Progenitor cell of endocrine pancreas (in vitro differentiated cells): ENCODE data around the gene HLCS. TPM values are rescaled to one million over a fixed set of nuclear protein-coding genes. Genes with fewer than 3 reads are reported as not detected.

Source experiments
- DNase-seq: peaks from one replicate; pipeline ENCODE4 v3.0.0; 2021; ENCODE audit warnings: low spot score; ENCODE audit not compliant: unreplicated experiment
- H3K27ac Mint-ChIP-seq: 2 replicates; pipeline ENCODE4 v1.8.0; 2021; ENCODE audit warnings: mild to moderate bottlenecking, moderate library complexity, mixed read lengths
- H3K27me3 Mint-ChIP-seq: 2 replicates; pipeline ENCODE4 v1.8.0; 2021; ENCODE audit warnings: mixed read lengths
- H3K36me3 Mint-ChIP-seq: 2 replicates; pipeline ENCODE4 v1.8.0; 2022; ENCODE audit warnings: mixed read lengths; ENCODE audit not compliant: insufficient read depth
- H3K4me1 Mint-ChIP-seq: 2 replicates; pipeline ENCODE4 v1.8.0; 2021; ENCODE audit warnings: low read depth, mixed read lengths
- H3K4me3 Mint-ChIP-seq: 2 replicates; pipeline ENCODE4 v1.8.0; 2021; ENCODE audit warnings: low read depth, mild to moderate bottlenecking, moderate library complexity, mixed read lengths
- H3K9me3 Mint-ChIP-seq: 2 replicates; pipeline ENCODE4 v1.8.0; 2021; ENCODE audit warnings: low read depth, mixed read lengths
- total RNA-seq: library from RNA; stranded (reverse); gene quantifications from 2 replicates; pipeline ENCODE4 v1.2.1, GENCODE V29; 2021
- TF ChIP-seq, protein P1 (sequence below): fragments of 200-600 bp; sonication (generic); IDR thresholded peaks from one replicate; pipeline ENCODE4 v1.5.0; 2021; ENCODE audit warnings: antibody characterized with exemption, mild to moderate bottlenecking; ENCODE audit not compliant: unreplicated experiment

Gene HLCS
- total RNA-seq, 1 donor from 2014 or later, result 34.3 TPM

DNA sequence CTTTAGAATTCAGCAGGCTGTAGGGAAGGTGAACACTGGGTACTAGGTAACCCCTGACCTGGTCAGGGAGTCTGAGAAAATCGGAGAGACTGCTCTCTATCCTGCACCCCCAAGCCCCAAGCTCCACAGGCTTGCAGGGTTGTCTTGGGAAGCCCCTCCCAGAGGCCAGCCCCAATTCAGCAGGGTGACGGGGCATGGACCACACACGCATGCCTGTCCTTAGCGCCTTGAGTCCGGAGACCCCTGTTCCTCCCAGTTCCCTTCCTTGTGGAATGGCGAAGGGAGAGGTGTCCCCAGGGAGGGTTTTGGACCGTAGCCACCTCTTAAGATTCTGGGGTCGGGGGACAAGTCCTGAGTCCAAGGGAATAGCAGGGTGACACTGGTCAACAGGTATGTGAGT lies 116.1 kb downstream of the HLCS start:
- H3K4me1 Mint-ChIP-seq, result peaks cover 10% of the 10 kb centered on the region
- DNase-seq, result no peak
- TF ChIP-seq, protein P1, sequence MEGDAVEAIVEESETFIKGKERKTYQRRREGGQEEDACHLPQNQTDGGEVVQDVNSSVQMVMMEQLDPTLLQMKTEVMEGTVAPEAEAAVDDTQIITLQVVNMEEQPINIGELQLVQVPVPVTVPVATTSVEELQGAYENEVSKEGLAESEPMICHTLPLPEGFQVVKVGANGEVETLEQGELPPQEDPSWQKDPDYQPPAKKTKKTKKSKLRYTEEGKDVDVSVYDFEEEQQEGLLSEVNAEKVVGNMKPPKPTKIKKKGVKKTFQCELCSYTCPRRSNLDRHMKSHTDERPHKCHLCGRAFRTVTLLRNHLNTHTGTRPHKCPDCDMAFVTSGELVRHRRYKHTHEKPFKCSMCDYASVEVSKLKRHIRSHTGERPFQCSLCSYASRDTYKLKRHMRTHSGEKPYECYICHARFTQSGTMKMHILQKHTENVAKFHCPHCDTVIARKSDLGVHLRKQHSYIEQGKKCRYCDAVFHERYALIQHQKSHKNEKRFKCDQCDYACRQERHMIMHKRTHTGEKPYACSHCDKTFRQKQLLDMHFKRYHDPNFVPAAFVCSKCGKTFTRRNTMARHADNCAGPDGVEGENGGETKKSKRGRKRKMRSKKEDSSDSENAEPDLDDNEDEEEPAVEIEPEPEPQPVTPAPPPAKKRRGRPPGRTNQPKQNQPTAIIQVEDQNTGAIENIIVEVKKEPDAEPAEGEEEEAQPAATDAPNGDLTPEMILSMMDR, result no peak
- H3K27me3 Mint-ChIP-seq, result no peaks in the 10 kb centered on the region
- H3K36me3 Mint-ChIP-seq, result no peaks in the 10 kb centered on the region
- no peak overlapping the region for H3K4me3 Mint-ChIP-seq
- no peaks in the 10 kb centered on the region for H3K9me3 Mint-ChIP-seq
- no peak overlapping the region for H3K27ac Mint-ChIP-seq

- Mint-ChIP-seq H3K4me1 (peaks cover 10% of the 10 kb centered on the region), H3K27me3 (no peaks in the 10 kb centered on the region), H3K27ac (no peak overlapping the region), H3K9me3 (no peaks in the 10 kb centered on the region), H3K4me3 (no peak overlapping the region), H3K36me3 (no peaks in the 10 kb centered on the region)
- TF ChIP-seq, protein P1, result no peak
- no peak for DNase-seq
Measured at GRCh38 chr21:36849461-36850105, 116.9 kb downstream of the HLCS start.

- Mint-ChIP-seq H3K4me1 (peaks cover 10% of the 10 kb centered on the region), H3K27ac (no peak overlapping the region), H3K36me3 (no peaks in the 10 kb centered on the region), H3K9me3 (no peaks in the 10 kb centered on the region), H3K27me3 (no peaks in the 10 kb centered on the region), H3K4me3 (no peak overlapping the region)
- TF ChIP-seq, protein P1, result no peak
- no peak for DNase-seq
Measured at GRCh38 chr21:36848730-36849274, 117.7 kb downstream of the HLCS start.

DNA sequence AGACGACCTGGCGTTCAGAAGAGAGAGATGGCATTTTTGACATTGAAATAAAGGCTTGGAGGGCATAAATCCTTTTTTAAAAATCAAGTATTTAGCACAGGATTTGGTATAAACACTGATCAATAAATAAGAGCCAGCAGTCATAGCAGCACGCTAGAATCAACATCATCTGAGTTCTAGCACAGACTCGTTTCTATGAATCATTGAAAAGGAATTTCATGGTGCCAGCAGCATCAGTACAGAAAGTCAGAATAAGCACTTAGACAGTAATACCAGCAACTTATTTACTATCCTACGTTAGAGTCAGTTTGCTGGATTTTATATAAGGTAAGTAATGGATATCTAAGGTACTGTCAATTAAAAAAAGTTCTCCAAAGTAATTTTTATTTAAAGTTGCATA lies 119.3 kb downstream of the HLCS start:
- H3K27me3 Mint-ChIP-seq, result no peaks in the 10 kb centered on the region
- no peak overlapping the region for H3K27ac Mint-ChIP-seq
- no peak overlapping the region for H3K4me3 Mint-ChIP-seq
- H3K4me1 Mint-ChIP-seq, result peaks cover 8% of the 10 kb centered on the region
- H3K36me3 Mint-ChIP-seq, result no peaks in the 10 kb centered on the region
- H3K9me3 Mint-ChIP-seq, result no peaks in the 10 kb centered on the region
- no peak for DNase-seq
- TF ChIP-seq, protein P1, result no peak

DNA sequence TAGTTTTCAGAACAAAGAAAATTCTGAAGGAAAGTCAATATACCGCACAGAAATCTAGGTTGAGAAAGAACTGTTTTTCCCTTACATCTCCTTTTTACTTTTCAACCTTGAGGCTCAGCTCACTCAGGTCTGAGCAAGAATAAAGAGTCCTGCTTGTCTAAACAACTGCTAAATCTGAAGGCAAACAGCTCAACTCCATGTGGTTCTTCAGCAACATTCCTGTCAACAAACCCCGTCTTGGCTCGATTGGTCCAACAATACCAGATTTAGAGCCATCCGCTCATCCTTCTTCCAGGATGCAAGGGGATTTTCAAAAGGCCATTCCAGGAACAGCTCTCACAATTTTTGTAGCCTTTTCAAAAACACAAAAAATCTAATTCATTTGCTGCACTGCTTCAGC lies 119.8 kb downstream of the HLCS start:
- Mint-ChIP-seq H3K9me3 (no peaks in the 10 kb centered on the region), H3K4me1 (peaks cover 8% of the 10 kb centered on the region), H3K27ac (no peak overlapping the region), H3K4me3 (no peak overlapping the region), H3K36me3 (peaks cover 3% of the 10 kb centered on the region), H3K27me3 (no peaks in the 10 kb centered on the region)
- no peak for DNase-seq
- TF ChIP-seq, protein P1, result no peak
